ENCODE data around the gene ISOC2. TPM values are rescaled to one million over a fixed set of nuclear protein-coding genes. Genes with fewer than 3 reads are reported as not detected.

The ISOC2 gene
- total RNA-seq, 1 donor from 2014 or later, result 58.7 TPM

- DNase-seq (ENCODE audit: low read depth), result no peak
- no peak for TF ChIP-seq CTCF (conservative IDR thresholded peaks at IDR 0.05; ENCODE audit: low read depth, low read length)
Measured at GRCh38 chr19:55466241-55466614, 4.8 kb upstream of the ISOC2 start.

GRCh38 chr19:55465460-55466240, 4.2 kb upstream of the ISOC2 start:
- no peak for DNase-seq (ENCODE audit: low read depth)
- no peak overlapping the region for H3K4me3 ChIP-seq (ENCODE audit: low read depth, low read length)
- no peak for TF ChIP-seq CTCF (conservative IDR thresholded peaks at IDR 0.05; ENCODE audit: low read depth, low read length)

More at GRCh38 chr19:55466241-55466614, 4.8 kb upstream of the ISOC2 start:
- no peak overlapping the region for H3K4me3 ChIP-seq (ENCODE audit: low read depth, low read length)

GRCh38 chr19:55464662-55465054, 3.2 kb upstream of the ISOC2 start, which contains the start of gene C19orf85:
C19orf85 (minus strand) TSS chr19:55464751; CDS start chr19:55464554, 197 bp downstream.
- DNase-seq (ENCODE audit: low read depth), result no peak
- H3K4me3 ChIP-seq (ENCODE audit: low read depth, low read length), result no peak within 1 kb of the TSS
- no peak for TF ChIP-seq CTCF (conservative IDR thresholded peaks at IDR 0.05; ENCODE audit: low read depth, low read length)

GRCh38 chr19:55464039-55464661, 2.7 kb upstream of the ISOC2 start:
- no peak for DNase-seq (ENCODE audit: low read depth)

GRCh38 chr19:55463583-55464031, 2.2 kb upstream of the ISOC2 start:
- no peak overlapping the region for H3K4me3 ChIP-seq (ENCODE audit: low read depth, low read length)
- no peak for DNase-seq (ENCODE audit: low read depth)
- no peak for TF ChIP-seq CTCF (conservative IDR thresholded peaks at IDR 0.05; ENCODE audit: low read depth, low read length)

More at GRCh38 chr19:55464039-55464661, 2.7 kb upstream of the ISOC2 start:
- TF ChIP-seq CTCF (conservative IDR thresholded peaks at IDR 0.05; ENCODE audit: low read depth, low read length), result no peak
- H3K4me3 ChIP-seq (ENCODE audit: low read depth, low read length), result no peak overlapping the region

- DNase-seq (ENCODE audit: low read depth), result no peak
- no peak for TF ChIP-seq CTCF (conservative IDR thresholded peaks at IDR 0.05; ENCODE audit: low read depth, low read length)
- peak overlapping the region; percentile 91 for H3K4me3 ChIP-seq (ENCODE audit: low read depth, low read length)
Measured at GRCh38 chr19:55462722-55463121, 1.3 kb upstream of the ISOC2 start.
